COLO668 (cell line): ENCODE results near the gene FUBP3.

Experiments
- DNase-seq: peaks from one replicate; lab custom pipeline; 2025; ENCODE audit not compliant: unreplicated experiment; lab: John Stamatoyannopoulos, UW

Gene FUBP3

GRCh38 chr9:130578865-130579737 is at the start of gene FUBP3:
FUBP3 (plus strand) TSS chr9:130579577; CDS start chr9:130579681, 104 bp downstream.
- peak; percentile 93 for DNase-seq

- DNase-seq, result no peak
Observed at GRCh38 chr9:130530938-130531337, 48.4 kb upstream of the FUBP3 start.

- DNase-seq, result no peak
Observed at GRCh38 chr9:130531670-130532069, 47.7 kb upstream of the FUBP3 start.

GRCh38 chr9:130532426-130533080 is 46.8 kb upstream of the FUBP3 start:
- DNase-seq, result no peak

GRCh38 chr9:130535818-130536521 is 43.4 kb upstream of the FUBP3 start:
- no peak for DNase-seq

- no peak for DNase-seq
Observed at GRCh38 chr9:130536701-130537107, 42.7 kb upstream of the FUBP3 start.

- no peak for DNase-seq
Observed at GRCh38 chr9:130537346-130538050, 41.9 kb upstream of the FUBP3 start.

- DNase-seq, result no peak
Observed at GRCh38 chr9:130539420-130540223, 39.8 kb upstream of the FUBP3 start.

GRCh38 chr9:130541533-130541932 is 37.8 kb upstream of the FUBP3 start:
- DNase-seq, result no peak

- DNase-seq, result no peak
Observed at GRCh38 chr9:130542038-130542437, 37.3 kb upstream of the FUBP3 start.

GRCh38 chr9:130542457-130543228 is 36.7 kb upstream of the FUBP3 start:
- DNase-seq, result no peak

GRCh38 chr9:130543368-130543767 is 36.0 kb upstream of the FUBP3 start:
- no peak for DNase-seq

GRCh38 chr9:130543859-130544258 is 35.5 kb upstream of the FUBP3 start:
- no peak for DNase-seq

GRCh38 chr9:130544364-130544763 is 35.0 kb upstream of the FUBP3 start:
- DNase-seq, result no peak

- no peak for DNase-seq
Observed at GRCh38 chr9:130548103-130548502, 31.3 kb upstream of the FUBP3 start.

GRCh38 chr9:130549093-130549735 is 30.2 kb upstream of the FUBP3 start:
- no peak for DNase-seq

GRCh38 chr9:130554606-130555005 is 24.8 kb upstream of the FUBP3 start:
- DNase-seq, result no peak

- DNase-seq, result no peak
Observed at GRCh38 chr9:130555061-130555460, 24.3 kb upstream of the FUBP3 start.

GRCh38 chr9:130555968-130556367 is 23.4 kb upstream of the FUBP3 start:
- no peak for DNase-seq
